GM18867 (cell line): ENCODE data around the gene DOC2B.
"Not testable (repeated sequence)": the region's sequence is repeated elsewhere in the genome, so short reads cannot be mapped to it uniquely, and the experiment has no call there.

Experiments
- ATAC-seq: cut with Tn5 transposase; IDR thresholded peaks from one replicate; pipeline ENCODE4 v1.9.1; 2021; ENCODE audit warnings: mild to moderate bottlenecking, moderate library complexity; ENCODE audit not compliant: unreplicated experiment

DOC2B gene

DNA sequence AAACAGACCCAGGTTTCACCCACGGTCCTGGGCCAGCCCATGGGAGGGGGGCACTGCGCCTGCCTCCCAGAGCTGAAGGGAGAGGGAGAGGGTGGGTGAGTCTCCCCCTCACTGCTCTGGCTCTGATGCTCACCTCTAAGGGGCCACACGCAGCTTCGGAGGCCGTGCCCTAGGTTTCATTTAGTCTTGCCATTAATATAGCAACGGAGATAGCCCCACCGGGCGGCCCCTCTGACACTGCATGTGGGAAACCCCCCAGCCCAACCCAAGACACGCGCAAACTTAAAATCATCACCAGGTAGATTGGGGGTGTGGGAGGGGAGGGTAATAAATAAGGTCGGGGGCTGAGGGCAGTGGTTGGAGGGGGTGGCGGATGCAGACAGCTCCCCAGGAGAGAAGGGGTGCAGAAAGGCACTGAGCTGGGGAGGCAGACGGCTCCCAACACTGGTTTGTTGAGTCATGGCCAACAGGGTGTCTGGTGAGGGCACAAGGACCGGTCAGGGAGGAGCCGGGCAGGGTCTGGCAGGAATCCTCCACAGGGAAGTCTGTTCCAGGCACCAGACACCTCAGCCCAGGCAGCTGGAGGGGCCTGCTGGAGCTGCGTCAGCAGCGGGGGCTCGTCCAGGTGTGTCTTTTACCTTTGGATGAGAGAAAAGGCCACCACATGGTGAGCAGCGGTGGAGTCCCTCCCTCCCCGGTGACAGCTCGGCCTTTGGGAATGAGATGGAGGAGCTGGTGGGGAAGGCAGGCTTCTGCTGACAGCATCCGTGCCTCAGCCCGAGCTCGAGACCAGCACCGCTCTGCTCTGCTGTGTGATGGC lies 32.0 kb upstream of the DOC2B start:
- no peak for ATAC-seq

DNA sequence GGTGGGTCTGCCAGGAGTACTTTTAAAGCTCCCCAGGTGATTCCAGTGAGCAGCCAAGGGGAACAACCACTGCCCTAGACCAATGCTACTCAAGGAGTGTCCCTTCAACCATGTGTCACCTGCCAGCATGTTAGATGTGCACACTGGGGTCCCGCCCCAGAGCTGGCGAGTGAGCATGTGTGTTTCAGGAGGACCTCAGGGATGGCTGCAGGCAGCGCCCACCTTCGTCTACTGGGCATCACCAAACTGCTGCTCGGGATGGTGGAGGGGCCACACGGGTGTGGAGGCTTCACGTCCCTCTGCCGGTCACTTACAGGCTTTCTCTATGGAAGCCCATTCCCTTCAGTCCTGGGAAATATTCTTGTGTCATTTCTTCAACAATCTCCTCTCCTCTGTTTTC lies 29.0 kb upstream of the DOC2B start:
- ATAC-seq, result no peak

DNA sequence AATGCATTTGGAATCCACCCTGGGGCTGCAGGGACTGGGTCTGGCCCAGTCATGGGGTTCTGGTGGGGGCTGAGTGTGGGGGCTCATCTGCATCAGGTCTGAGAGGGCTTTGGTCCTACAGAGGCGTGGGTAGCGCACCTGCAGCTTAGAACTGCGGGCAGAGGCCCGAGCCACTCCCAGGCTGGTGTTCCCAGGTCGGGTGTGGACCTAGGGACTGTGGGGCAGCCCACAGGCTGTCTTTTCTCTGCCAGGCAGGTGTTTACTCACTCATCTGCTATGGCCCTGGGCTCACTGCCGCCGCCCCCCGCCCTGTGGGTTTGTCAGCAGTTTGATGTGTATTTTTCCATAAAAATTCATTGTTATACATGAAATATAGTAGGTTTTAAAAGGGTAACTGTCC lies 27.0 kb upstream of the DOC2B start:
- ATAC-seq, result no peak

DNA sequence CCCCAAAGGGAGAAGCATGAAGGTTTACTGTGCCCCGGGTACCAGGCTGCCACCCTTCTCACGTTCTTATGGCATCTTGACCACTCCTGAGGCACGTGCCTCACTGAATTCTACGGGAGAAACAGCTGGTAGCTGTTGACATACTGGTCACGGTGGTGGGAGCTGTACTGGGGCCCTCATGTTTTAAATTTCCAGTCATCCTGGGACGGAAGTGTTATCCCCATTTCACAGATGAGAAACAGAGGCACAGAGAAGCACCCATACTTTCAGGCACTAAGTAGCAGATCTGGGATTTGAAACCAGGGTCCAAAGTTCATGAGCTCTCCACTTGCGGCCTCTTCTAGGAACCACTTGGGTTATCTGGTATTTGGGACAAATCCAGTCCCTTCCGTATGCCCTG lies 26.3 kb upstream of the DOC2B start:
- no peak for ATAC-seq

DNA sequence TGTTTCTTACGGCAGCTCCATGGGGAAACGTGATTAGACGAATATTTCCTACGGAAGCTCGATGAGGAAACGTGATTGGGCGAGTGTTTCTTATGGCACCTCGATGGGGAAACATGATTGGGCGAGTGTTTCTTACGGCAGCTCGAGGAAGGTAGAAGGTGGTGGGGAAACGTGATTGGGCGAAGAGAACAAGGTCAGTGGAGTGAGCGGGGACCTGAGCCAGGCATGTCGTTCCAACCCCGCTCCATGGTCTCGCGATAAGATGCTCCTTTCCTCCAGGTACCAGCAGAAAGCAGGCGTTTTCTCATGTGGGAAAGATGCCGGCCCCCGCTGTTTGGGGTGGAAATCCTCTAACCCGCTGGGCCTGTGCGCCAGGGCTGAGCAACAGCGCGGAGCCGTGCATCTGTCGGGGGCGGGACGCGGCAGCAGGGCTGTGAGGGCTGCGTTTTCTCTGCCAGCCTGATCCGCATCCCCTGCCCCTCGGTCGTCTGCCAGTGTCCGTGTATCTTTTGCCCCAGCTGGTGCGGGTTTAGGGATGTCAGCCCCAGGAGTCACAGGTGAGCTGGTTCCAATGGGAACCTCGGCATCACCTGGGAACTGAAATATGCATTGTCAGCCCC lies 25.6 kb upstream of the DOC2B start:
- no peak for ATAC-seq

DNA sequence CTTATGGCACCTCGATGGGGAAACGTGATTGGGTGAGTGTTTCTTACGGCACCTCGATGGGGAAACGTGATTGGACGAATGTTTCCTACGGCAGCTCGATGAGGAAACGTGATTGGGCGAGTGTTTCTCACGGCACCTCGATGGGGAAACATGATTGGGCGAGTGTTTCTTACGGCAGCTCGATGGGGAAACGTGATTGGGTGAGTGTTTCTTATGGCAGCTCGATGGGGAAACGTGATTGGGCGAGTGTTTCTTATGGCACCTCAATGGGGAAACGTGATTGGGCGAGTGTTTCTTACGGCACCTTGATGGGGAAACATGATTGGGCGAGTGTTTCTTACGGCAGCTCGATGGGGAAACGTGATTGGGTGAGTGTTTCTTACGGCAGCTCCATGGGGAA lies 25.0 kb upstream of the DOC2B start:
- not testable (repeated sequence) for ATAC-seq

DNA sequence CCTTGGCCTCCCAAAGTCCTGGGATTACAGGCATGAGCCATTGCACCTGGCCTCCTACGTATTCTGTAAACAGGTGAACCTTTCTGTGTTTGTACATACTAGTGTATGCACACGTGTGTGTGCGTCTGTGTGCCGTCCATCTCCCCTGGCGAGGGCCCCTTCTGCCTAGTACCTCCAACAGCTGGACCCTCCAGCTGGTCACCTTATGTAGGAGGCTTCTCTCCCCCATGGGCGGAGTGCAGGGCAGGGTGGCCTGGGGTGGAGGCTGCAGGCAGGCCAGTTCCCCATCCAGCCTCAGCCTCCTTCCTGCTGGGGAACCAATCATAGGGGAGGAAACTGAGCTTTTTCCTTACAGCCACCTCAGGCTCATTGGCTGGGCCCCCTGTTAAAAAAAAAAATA lies 24.4 kb upstream of the DOC2B start:
- no peak for ATAC-seq

DNA sequence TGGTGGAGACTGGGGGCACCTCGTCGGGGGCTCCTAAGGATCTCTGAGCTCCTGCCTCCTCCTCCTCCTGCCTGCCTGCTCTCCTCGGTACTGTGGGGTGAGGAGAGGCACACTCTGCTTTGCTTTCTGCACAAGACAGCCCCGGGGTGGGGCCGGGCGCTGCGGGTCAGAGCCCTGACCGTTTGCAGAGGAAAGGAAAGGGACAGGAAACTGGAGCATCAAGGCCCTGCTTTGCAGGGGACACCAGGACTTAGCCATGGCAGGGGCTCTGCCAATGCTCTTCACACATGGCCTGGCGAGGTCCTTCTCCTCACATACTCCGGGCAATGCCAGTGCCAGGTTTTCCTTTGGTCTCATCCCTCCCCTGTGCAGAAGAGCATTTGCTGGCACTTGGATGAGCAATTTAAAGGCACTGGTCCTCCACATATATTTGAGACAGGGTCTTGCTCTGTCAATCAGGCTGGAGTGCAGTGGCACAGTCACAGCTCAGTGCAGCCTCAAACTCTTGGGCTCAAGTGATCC lies 23.8 kb upstream of the DOC2B start:
- ATAC-seq, result no peak

DNA sequence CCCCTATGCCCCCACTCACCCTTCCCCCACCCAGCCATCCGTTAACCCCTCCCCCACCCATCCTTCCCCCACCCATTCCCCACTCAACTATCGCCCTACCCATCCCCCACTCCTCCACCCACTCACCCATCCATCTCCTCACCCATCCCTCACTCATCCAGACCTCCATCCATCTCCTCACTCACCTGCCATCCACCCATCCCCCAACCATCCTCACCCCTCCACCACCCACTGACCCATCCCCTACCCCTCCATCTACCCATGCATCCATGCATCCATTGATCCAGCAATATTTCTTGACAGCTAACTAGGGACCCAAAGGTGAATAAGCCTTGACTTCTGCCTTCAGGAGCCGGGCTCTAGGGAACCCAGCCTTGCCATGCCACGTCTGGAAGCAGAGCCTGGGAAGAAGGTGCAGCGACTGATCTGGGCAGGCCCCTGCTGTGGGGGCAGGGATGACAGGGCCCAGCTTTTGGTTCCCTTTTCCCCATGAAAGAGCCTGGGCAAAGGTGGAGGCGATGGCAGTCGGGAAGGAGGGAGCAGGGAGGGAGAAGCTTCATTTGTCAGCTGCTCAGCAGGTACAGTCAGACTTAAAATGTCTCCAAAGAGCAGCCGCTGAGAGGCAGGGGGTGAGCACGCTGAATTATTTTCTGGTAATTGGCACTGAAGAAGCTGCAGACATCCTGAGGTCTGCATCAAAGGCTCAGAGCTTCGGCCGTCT lies 23.1 kb upstream of the DOC2B start:
- no peak for ATAC-seq

DNA sequence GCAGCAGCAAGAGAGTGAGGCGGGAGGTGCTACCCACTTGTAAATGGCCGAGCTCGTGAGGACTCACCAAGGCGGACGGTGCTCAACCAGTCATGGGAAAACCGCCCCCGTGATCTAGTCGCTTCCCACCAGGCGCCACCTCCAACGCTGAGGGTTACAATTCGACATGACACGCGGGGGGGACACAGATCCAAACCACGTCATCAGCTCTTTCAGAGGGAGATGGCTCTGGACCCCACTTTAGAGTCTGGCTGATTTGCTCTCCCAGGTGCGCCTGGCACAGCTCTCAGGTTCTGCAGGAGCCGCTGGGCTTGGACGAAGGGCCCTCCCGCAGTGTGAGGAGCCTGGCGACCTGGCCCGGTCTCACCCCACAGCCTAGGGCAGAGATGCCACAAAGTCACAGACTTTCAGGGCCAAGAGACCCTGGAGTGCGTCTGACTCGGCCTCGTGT lies 21.1 kb upstream of the DOC2B start:
- ATAC-seq, result no peak

DNA sequence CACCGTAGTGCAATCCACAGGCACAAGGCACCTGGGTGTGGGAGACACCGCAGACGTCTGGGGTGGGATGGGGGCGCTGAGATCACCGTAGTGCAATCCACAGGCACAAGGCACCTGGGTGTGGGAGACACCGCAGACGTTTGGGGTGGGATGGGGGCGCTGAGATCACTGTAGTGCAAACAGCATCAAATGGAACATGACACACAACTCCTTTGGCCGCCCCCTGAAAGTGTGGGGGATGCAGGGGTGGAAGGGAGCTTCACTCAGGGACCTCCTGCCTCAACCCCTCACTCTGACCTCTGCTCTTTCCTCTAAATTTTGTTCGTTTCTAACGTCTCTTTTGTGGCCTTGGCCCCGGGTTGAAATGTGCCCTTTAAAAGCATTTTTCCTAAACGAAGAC lies 20.3 kb upstream of the DOC2B start:
- not testable (repeated sequence) for ATAC-seq

DNA sequence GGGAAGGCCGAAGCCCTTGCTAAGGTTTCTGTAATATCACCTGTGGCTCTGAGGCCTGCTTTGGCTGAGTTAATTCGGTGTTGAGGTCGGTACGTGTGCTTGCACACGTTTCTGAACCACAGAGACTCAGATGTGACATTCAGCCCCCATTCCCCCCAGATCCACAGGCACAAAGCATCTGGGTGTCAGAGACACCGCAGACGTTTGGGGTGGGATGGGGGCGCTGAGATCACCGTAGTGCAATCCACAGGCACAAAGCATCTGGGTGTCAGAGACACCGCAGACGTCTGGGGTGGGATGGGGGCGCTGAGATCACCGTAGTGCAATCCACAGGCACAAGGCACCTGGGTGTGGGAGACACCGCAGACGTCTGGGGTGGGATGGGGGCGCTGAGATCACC lies 19.8 kb upstream of the DOC2B start:
- not testable (repeated sequence) for ATAC-seq

DNA sequence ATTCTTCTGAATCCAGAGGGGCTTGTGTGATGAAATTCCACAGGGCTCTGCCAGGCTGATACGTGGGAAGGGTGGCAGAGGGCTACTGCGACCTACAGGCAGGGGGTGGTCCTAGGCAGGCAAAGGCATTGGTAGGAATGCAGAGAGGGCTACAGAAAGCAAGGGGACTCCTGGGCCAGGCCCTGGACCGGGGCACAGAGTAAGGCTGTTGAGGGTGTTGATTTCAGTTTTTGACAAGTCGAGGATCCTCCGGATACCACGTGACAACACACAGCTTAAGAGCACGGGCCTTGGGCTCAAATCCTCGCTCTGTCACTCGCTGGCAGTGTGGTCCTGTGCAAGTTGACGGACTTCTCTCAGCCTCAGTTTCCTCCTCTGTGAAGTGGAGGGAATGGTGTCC lies 19.1 kb upstream of the DOC2B start:
- ATAC-seq, result no peak

DNA sequence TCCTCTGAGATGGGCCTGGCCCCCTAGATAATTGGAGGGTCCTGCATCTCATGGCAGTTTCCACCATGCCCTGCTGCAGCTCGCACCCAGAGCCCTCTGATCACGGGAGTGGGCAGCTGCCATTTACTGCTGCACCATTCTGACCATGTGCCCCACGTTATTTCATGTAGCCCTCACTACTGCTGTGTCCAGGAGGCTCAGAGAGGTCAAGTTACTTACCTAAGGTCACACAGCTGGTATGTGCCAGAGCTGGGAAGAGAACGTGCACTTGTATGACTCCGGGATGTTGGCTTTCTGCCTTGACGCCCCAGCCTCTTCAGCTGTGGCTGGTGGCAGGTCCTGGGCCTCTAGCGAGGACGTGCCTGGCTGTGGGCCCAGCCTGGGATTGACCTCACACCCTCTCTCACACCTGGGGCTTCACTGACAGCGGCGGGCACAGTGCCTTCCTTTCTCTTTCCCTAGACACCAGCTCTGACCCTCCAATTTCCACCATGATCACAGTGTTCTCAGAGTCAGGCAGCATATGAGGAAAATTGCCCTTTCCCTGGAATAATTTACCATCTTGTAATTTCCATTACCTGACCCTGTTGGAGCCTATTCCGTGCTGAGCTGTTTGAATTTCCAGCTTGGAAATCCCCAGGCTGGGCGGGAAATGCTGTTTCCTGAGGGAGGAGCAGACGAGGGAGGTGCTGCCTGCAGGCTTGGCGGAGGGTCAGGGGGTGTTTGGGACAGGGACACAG lies 18.5 kb upstream of the DOC2B start:
- no peak for ATAC-seq

DNA sequence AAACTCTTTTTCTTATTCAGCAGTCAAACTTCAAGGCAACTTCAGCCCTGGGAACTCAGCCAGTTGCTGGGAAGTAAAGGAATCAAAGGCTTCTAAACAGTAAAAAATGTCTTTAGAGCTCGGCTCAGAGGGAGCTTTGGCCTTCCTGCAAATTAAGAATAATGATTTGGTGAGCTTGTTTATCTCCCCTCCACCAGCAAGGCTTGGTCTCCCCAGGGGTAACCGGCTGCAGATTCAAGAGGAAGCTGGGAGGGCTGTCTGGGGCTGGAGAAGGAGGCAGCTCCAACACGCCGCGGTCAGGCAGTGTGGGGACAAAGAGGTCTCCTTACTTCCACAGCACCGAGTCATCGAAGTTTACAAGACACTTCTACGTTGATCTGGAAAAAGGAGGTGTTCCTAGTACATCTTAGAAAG lies 17.7 kb upstream of the DOC2B start:
- no peak for ATAC-seq

DNA sequence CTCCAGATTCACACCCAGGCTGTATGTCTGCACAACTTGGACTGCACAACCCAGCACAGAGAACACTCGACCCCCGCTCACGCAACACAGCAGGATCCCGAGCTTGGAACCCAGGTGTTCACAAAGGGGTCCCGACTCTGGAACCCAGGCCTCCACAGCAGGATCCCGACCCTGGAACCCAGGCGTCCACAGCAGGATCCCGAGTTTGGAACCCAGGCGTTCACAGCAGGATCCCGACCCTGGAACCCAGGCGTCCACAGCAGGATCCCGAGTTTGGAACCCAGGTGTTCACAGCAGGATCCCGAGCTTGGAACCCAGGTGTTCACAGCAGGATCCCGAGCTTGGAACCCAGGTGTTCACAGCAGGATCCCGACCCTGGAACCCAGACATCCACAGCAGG lies 16.8 kb upstream of the DOC2B start:
- not testable (repeated sequence) for ATAC-seq

DNA sequence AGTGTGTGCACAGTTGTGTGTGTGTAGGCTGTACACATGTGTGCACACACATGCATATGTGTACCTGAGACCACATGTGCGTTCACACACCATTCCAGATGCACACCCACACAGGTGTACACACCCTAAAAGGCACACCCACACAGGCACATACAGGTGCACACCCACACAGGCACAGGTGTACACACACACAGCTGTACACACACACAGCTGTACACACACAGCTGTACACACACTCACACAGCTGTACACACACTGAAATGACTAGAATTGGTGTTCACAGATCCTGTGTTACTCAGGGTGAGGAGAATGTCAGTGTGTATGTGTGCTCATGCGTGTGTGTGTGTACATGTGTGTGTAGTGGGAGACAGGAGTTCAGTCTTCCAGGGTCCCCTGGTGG lies 15.9 kb upstream of the DOC2B start:
- no peak for ATAC-seq

DNA sequence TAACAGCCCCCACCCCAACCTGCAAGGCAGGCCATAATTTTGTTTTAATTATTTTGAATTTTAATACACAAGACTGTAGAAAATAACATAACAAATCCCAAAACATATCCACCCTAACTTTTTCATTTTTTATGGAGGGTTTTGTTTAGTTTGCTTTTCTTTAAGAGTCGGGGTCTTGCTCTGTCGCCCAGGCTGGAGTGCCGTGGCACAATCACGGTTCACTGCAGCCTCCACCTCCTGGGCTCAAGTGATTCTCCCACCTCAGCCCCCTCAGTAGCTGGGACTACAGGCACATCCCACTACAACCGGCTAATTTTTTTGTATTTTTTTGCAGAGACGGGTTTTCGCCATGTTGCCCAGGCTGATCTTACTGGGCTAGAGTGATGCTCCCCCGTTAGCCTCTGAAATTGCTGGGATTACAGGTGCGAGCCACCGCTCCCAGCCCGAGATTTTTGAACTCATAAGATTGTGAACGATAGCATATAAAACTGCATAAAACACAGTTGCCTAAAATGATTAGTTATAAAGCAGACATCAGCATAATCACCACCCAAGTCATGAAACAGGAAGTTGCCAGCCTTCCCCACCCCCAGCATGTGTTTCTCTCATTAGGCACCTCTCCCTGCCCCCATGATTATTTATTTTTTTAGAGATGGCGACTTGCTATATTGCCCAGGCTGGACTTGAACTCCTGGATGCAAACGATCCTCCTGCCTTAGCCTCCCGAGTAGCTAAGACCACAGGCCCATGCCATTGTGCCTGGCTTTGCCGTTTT lies 13.6 kb upstream of the DOC2B start:
- no peak for ATAC-seq

DNA sequence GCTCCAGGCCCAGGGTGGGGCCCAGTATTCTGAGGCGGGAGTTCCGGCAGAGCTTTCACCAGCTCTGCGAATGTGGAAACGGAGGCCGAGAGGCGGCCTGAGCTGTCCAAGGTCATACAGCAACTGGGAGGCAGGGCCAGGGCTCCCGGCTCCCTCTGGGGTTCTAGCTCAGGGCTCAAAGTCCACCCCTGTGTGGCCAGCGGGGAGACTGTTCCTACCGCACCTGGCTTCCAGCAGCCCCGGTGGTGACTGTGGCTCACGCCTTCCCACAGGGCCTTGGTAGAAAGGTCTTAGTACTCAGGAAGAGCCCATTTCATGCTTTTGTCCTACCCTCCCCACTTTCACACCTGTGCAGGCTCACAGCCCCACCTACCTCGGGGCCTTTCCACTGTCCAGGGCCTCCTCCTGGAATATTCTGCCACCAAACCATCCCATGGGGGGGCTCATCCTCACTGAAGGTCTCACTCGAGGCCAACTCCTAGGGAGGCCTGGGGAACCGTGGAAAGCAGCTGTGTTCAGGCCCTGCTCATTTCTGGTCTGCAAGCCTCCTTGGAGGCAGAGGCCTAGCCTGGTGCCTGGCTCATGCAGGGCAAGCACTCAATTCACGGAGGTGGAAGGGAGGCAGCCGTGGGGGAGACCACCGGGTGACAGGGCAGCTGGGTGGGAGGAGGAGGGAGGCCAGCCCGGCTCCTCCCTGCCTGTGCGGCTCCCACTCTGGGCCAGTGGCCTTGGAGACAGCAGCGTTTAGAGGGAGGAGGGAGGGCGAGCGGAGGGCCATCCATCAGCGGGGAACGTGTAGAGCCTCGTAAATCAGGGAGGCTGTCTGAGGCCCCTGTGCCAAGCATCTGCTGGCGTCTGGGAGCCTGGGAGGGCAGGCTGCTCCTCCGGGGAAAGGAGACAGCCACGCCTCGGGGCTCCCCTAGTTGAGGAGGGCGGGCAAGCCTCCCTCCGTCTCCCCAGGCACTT lies 12.7 kb upstream of the DOC2B start:
- ATAC-seq, result no peak
